Spleen (tissue), 11 donors: Measurements from ENCODE around the gene RBM39. TPM values are rescaled to one million over a fixed set of nuclear protein-coding genes. Genes with fewer than 3 reads are reported as not detected.

ENCODE experiments used
- DNase-seq: peaks from one replicate; pipeline ENCODE4 v3.0.0-alpha.2; 2020
- H3K27ac ChIP-seq, 8 donors: fragments of 200-600 bp; sonication (generic) in 7 of 8; 1 replicate in 4 of 8; 2 replicates in 4 of 8; pipeline versions ENCODE4 v1.5.0 to v1.8.0; 2016 to 2021; ENCODE audit warnings: inconsistent platforms in 4 of 8, mild to moderate bottlenecking in 4 of 8, moderate library complexity in 1 of 8
- H3K27me3 ChIP-seq, 7 donors: fragments of 200-600 bp; sonication (generic) in 6 of 7; replicated peaks in 1 of 7; 1 replicate in 4 of 7; 2 replicates in 3 of 7; pipeline versions ENCODE4 v1.5.0 to v1.8.0; 2016 to 2021; ENCODE audit warnings: inconsistent platforms in 3 of 7, mild to moderate bottlenecking in 1 of 7
- H3K36me3 ChIP-seq, 6 donors: fragments of 200-600 bp; sonication (generic) in 5 of 6; 1 replicate in 4 of 6; 2 replicates in 2 of 6; pipeline versions ENCODE4 v1.5.0 to v1.8.0; 2016 to 2021; ENCODE audit warnings: inconsistent platforms in 2 of 6
- H3K4me1 ChIP-seq, 6 donors: fragments of 200-600 bp; sonication (generic) in 5 of 6; 1 replicate in 3 of 6; 2 replicates in 3 of 6; pipeline versions ENCODE4 v1.5.0 to v1.8.0; 2016 to 2021; ENCODE audit warnings: inconsistent platforms in 3 of 6
- H3K4me3 ChIP-seq, 8 donors: fragments of 200-600 bp; sonication (generic) in 7 of 8; 1 replicate in 4 of 8; 2 replicates in 4 of 8; pipeline versions ENCODE4 v1.5.0 to v1.8.0; 2016 to 2021; ENCODE audit warnings: inconsistent platforms in 4 of 8, mild to moderate bottlenecking in 4 of 8, moderate library complexity in 2 of 8
- H3K9me3 ChIP-seq, 8 donors: fragments of 200-600 bp; sonication (generic) in 7 of 8; 1 replicate in 4 of 8; 2 replicates in 4 of 8; pipeline versions ENCODE4 v1.5.0 to v1.8.0; 2016 to 2021; ENCODE audit warnings: inconsistent platforms in 4 of 8
- POLR2A ChIP-seq, 3 donors: fragments of 450-650 bp; IDR thresholded peaks; one replicate each; pipeline ENCODE4 v1.5.1; 2017; ENCODE audit warnings: antibody characterized with exemption in 3 of 3, mild to moderate bottlenecking in 1 of 3
- POLR2AphosphoS5 ChIP-seq, 3 donors: sonication (generic); formaldehyde crosslinking; IDR thresholded peaks; one replicate each; pipeline ENCODE4 v1.5.1; 2017; ENCODE audit warnings: antibody characterized with exemption in 3 of 3
- WGBS, 5 donors: extraction: QIAGEN DNeasy Blood & Tissue Kit in 3 of 5; methylation state at CpG; one replicate each; pipeline versions ENCODE4 v1.1.5 to v1.1.7; 2013 to 2018; 5-methylcytosine and 5-hydroxymethylcytosine counted together
- intact Hi-C: fragments of 100-400 bp; cut with DNase I; formaldehyde crosslinking; loops from one replicate; pipeline ENCODE4 v1.15.0; 2023; ENCODE audit warnings: low total_unique reads
- polyA plus RNA-seq, 3 donors: library from polyadenylated mRNA; stranded (reverse); fragments of 200-250 nt; gene quantifications; one replicate each; pipeline ENCODE4 v1.2.1, GENCODE V29; 2013
- total RNA-seq, 7 donors: library from RNA; depleted of rRNA in 3 of 7; stranded (reverse); fragments of >200 nt in 3 of 7; fragmentation: NEBNext Ultra II Directional in 4 of 7; extraction: Animal tissue kit (Norgen Biotek cat#: 25700) in 4 of 7; gene quantifications; one replicate each; pipeline versions ENCODE4 v1.1.0 to v1.2.1, GENCODE V29; 2016 to 2021
- TF ChIP-seq, protein P1 (sequence below), 11 experiments: fragments of 200-600 bp in 7 of 11; fragments of 450-650 bp in 4 of 11; sonication (generic) in 4 of 11; IDR thresholded peaks in 8 of 11; conservative IDR thresholded peaks in 3 of 11; 1 replicate in 7 of 11; 2 replicates in 4 of 11; pipeline versions ENCODE4 v1.4.0 to v1.8.0; 2016 to 2021; ENCODE audit warnings: antibody characterized with exemption in 11 of 11, inconsistent platforms in 4 of 11, mild to moderate bottlenecking in 1 of 11
- donor health status: healthy with polysubstance abuse.
- donor health status: DM: no; HTN: no; CAD: no; lungs with moderate emphysema.
- donor health status: DM: no; HTN: no; CAD: no.
- donor health status: Bipolar disorder and iron deficiency.
- donor health status: healthy.
- donor health status: DM: no; HTN: no; CAD: no.
- donor health status: DM: yes; HTN: yes; CAD: no.

RBM39 gene
- total and polyA plus RNA-seq, 10 donors, result 287 to 649 (median 414) TPM

DNA sequence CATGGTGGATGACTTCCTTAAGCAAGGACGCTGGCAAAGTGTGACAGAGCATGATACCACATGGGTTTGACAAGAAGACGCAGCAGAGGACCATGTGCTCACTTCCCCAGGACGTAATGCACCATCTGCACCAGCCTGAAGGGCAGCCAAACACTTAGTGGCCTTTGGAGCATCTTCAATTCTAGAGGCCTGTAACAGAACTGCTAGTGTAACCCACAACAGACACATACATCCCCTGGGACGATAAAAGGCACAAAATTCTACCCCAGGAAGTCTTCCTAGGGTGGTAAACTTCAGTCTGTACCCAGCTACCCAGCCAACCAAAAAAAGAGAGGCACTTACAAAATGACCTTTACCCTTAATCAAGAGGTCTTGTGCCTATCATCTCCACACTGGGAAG lies 68.2 kb downstream of the RBM39 start:
- H3K9me3 ChIP-seq, result no peaks in the 10 kb centered on the region
- H3K4me1 ChIP-seq, result no peaks in the 10 kb centered on the region
- no peak overlapping the region for H3K27ac ChIP-seq
- DNase-seq, result no peak
- WGBS, 5 donors, result 75 to 91% (median 86%) methylated on average over 4 of the region's 4 CpGs
- no peak overlapping the region for H3K4me3 ChIP-seq
- no peak for TF ChIP-seq POLR2AphosphoS5 (IDR thresholded peaks at IDR 0.05)
- no peak for TF ChIP-seq POLR2A (IDR thresholded peaks at IDR 0.05)
- TF ChIP-seq, protein P1, sequence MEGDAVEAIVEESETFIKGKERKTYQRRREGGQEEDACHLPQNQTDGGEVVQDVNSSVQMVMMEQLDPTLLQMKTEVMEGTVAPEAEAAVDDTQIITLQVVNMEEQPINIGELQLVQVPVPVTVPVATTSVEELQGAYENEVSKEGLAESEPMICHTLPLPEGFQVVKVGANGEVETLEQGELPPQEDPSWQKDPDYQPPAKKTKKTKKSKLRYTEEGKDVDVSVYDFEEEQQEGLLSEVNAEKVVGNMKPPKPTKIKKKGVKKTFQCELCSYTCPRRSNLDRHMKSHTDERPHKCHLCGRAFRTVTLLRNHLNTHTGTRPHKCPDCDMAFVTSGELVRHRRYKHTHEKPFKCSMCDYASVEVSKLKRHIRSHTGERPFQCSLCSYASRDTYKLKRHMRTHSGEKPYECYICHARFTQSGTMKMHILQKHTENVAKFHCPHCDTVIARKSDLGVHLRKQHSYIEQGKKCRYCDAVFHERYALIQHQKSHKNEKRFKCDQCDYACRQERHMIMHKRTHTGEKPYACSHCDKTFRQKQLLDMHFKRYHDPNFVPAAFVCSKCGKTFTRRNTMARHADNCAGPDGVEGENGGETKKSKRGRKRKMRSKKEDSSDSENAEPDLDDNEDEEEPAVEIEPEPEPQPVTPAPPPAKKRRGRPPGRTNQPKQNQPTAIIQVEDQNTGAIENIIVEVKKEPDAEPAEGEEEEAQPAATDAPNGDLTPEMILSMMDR (IDR thresholded peaks at IDR 0.05 in 8 of 11, conservative IDR thresholded peaks at IDR 0.05 in 3 of 11), result no peak
- intact Hi-C loops, result no loop called here
- H3K27me3 ChIP-seq, result no peaks in the 10 kb centered on the region
- H3K36me3 ChIP-seq, result peaks cover 0 to 100% (median 69%) of the 10 kb centered on the region in 6 donors

DNA sequence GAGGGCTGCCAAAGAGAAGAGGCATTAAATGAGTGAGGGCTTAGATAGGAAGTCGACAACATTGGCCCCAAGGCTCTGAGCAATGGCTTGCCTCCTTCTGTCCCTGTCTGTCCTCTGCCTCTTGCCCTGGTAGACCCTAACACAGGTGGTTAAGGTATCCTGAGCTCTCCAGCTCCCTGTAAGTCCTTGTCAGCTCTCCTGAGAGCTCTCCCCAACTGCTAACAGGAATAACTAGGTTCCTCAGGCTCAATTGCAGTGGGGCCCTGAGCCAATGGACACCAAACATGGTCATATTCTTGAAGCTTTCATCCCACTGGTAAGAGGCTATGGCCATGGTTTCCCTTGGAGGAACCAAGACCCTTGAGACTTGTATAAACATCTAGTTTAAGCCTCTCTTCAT lies 72.4 kb downstream of the RBM39 start:
- 78 to 100% (median 90%) methylated on average over 1 of the region's 1 CpG for WGBS, 5 donors
- TF ChIP-seq POLR2A (IDR thresholded peaks at IDR 0.05) (no peak), POLR2AphosphoS5 (IDR thresholded peaks at IDR 0.05) (no peak)
- TF ChIP-seq, protein P1 (IDR thresholded peaks at IDR 0.05 in 8 of 11, conservative IDR thresholded peaks at IDR 0.05 in 3 of 11), result no peak
- H3K36me3 ChIP-seq, result peaks cover 0 to 73% (median 60%) of the 10 kb centered on the region in 6 donors
- no peaks in the 10 kb centered on the region for H3K9me3 ChIP-seq
- H3K27me3 ChIP-seq, result no peaks in the 10 kb centered on the region
- peaks cover 0 to 8% (median 4%) of the 10 kb centered on the region in 6 donors for H3K4me1 ChIP-seq
- intact Hi-C loops, result no loop called here
- DNase-seq, result no peak
- H3K4me3 ChIP-seq, result no peak overlapping the region
- H3K27ac ChIP-seq, result no peak overlapping the region

DNA sequence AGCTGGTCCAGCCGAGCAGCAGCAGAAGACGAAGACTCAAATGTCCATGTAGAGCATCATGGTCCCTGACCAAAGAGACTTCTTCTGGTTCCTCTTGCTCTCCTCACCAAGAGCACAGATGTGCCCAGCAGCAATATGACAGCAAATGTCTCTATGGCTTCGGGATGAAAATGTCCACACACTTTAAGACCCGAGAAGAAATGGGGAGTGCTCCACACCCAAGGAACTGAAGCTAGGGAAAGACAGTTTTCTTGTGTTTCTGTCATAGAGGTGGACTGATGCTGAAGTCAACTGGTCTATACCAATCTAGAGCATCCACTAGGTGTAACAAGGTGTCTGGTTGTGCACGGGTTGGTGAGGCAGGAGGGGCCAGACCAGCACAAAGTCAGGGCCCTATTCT lies 72.8 kb downstream of the RBM39 start:
- Histone ChIP-seq H3K27ac (no peak overlapping the region), H3K4me3 (no peak overlapping the region), H3K9me3 (no peaks in the 10 kb centered on the region), H3K27me3 (no peaks in the 10 kb centered on the region), H3K36me3 (peaks cover 0 to 68% (median 55%) of the 10 kb centered on the region in 6 donors), H3K4me1 (peaks cover 0 to 8% (median 4%) of the 10 kb centered on the region in 6 donors)
- intact Hi-C loops, result no loop called here
- TF ChIP-seq POLR2A (IDR thresholded peaks at IDR 0.05) (no peak), POLR2AphosphoS5 (IDR thresholded peaks at IDR 0.05) (no peak)
- TF ChIP-seq, protein P1 (IDR thresholded peaks at IDR 0.05 in 8 of 11, conservative IDR thresholded peaks at IDR 0.05 in 3 of 11), result no peak
- WGBS, 5 donors, result 91 to 99% (median 95%) methylated on average over 4 to 5 of the region's 5 CpGs
- no peak for DNase-seq

DNA sequence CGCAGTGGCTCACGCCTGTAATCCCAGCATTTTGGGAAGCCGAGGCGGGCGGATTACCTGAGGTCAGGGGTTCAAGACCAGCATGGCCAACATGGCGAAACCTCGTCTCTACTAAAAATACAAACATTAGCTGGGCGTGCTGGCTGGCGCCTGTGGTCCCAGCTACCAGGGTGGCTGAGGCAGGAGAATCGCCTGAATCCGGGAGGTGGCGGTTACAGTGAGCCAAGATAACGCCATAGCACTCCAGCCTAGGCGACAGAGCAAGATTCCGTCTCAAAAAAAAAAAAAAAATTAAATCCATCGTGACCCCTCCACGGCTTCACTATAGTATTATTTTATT lies 76.1 kb downstream of the RBM39 start:
- H3K4me1 ChIP-seq, result peaks cover 18 to 38% (median 32%) of the 10 kb centered on the region in 6 donors
- 97 to 99% (median 97%) methylated on average over 17 of the region's 17 CpGs for whole genome bisulfite sequencing, 5 donors
- intact Hi-C loops, result no loop called here
- DNase-seq, result peak; percentile 75
- no peak overlapping the region for H3K27ac ChIP-seq
- no peaks in the 10 kb centered on the region for H3K27me3 ChIP-seq
- TF ChIP-seq, protein P1 (IDR thresholded peaks at IDR 0.05 in 8 of 11, conservative IDR thresholded peaks at IDR 0.05 in 3 of 11), result no peak
- TF ChIP-seq POLR2A (IDR thresholded peaks at IDR 0.05) (no peak), POLR2AphosphoS5 (IDR thresholded peaks at IDR 0.05) (no peak)
- no peak overlapping the region for H3K4me3 ChIP-seq
- no peaks in the 10 kb centered on the region for H3K9me3 ChIP-seq
- H3K36me3 ChIP-seq, result peaks cover 0 to 35% (median 23%) of the 10 kb centered on the region in 6 donors
